Stimulated activated CD8-positive, alpha-beta memory T cell treated with anti-CD3 and anti-CD28 coated beads, Interleukin-7, amount 100 ng/mL, for 4 hours (primary cell): Measurements from ENCODE around the gene SPHKAP.
"Not testable (repeated sequence)": the region's sequence is repeated elsewhere in the genome, so short reads cannot be mapped to it uniquely, and the experiment has no call there.

Source experiments
- DNase-seq, 2 donors: peaks; one replicate each; pipeline ENCODE4 v3.0.0-alpha.2; 2020; ENCODE audit warnings: low read depth in 2 of 2

The SPHKAP gene

DNA sequence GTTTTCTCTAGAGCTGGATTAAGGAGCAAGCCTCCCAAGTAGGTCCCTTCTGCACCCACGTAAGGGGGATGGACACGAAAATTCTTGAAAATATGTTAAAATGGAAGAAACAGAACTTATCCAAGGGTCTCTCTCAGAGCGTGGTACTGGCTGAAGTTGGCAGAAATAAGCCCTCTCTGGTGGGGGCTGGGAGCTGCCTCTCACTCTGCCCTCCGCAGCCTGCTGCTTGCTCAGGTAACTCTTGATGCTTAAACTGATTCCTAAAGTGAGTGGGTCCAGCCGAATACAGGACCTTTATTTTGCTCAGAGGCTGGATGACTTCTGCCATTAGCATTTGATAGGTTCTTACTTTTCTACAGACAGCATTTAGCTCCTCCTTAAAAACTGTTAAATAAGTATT is 78.1 kb downstream of the SPHKAP start:
- DNase-seq: no peak

DNA sequence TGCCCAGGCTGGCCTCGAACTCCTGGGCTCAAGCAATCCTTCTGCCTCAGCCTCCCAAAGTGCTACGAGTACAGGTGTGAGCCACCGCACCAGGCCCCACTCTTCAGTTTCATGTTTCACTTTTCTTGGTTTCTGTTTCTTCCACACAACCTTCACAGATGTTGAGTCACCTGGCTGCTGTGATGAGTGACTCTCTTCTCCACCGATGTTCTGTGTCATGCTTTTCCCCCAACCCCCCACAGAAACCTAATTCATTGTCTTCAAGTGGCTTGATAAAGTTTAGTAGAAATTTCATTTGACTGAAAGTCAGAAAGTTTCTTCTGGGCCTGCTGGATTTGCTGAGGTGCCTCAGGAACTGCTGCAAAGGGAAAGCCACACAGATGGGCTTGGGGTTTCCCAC is 78.5 kb downstream of the SPHKAP start:
- no peak for DNase-seq

DNA sequence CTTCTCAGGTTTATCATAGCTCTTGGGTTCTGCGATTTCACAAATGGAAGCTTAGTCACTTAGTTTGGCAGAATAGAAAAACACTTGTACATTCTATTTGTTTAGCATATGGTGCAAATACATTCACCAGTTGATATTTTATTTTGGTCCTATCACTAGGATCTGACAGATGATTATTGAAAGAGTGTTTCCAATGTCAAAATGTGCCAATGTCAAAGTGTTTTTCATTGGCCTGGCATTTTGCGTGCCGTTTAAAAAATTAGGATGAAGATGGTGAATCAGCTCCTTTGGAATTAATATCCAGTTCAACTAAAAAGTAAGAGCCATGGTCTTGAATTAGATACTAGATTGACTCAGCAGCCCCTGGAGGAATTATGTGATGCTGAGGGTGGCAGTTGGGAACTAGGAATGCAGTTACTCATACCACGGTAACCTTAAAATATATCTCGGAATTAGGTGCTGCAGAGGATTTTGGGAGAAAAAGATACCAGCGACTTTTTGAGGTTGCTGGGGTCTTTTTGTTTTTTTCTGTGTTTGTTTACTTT is 87.0 kb downstream of the SPHKAP start:
- no peak for DNase-seq

DNA sequence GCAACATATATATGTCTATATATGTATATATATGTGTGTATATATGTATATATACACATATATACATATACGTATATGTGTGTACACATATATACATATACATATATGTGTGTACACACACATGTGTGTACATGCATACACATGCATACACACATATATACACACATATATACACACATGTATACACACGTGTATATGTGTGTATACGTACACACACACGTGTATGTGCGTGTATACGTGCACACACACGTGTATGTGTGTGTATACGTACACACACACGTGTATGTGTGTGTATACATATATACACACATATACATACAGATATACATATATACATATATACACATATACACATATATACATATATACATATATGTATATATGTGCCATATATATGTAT is 89.4 kb downstream of the SPHKAP start:
- no peak for DNase-seq

DNA sequence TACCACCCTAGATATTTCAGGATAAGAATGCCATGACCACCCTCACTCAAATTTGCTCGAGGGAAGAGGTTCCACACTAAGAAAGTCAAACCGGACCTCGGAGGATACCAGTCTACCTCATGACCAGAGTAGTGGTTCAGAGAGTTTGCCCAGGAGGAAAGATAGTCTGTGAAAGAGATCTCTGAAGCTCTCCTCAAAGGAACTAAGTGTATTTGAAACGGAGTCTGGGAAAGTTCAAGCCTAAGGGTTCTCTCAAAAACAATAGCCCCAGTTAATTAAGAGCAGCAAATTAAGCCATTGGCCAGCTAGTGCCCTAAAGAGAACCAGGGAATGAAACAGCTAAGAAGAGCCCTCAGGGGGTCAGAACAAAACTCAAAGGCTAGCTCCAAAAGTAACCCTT is 94.9 kb downstream of the SPHKAP start:
- DNase-seq: no peak

DNA sequence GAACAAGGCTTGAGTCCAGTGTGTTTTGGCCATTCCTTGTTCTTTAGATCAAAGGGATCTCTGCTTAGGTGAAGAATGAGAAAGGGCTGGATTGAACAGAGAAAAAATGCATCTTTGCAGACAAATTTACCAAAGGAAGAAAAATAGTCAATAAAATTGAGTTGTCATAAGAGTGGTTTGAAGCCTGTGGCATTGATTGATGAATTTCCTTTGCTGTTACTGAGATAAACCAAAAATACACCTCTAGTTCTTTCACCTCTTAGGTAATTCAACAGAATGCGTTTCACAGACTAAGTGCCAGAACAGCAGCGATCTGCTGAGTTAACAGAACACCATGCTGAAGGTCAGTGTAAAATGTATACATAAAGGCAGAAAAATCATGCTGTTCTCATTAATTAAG is 96.8 kb downstream of the SPHKAP start:
- DNase-seq: no peak

DNA sequence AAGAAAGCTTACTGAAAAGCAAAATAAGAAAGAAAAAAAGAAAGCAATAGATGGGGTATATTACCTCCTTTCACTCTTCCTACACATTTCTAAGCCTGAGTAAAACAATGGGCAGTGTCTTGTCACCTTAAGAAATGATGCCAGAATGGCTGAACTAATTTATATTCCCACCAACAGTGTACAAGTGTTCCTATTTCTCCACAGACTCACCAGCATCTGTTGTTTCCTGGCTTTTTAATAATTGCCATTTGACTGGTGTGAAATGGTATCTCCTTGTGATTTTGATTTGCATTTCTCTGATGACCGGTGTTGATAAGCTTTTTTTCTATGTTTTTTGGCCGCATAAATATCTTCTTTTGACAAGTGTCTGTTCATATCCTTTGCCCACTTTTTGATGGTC is 98.4 kb downstream of the SPHKAP start:
- no peak for DNase-seq

DNA sequence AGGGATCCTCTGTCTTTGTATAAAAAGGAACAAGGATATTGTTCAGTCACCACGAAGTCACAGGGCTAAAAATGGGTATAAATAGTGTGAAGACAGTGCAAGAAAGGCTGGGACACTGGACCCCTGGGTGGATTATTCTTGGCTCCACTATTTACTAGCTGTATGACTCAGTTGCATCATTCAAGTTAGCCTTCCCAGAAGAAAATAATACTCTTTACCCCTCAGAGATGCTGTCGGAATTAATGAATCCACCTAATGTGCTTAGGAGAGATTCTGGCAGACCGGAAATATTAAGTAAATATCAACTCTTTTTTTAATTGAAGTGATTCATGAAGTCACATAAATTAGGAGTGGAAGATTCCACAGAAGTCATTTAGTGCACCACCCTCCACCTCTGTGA is 98.9 kb downstream of the SPHKAP start:
- DNase-seq: no peak

DNA sequence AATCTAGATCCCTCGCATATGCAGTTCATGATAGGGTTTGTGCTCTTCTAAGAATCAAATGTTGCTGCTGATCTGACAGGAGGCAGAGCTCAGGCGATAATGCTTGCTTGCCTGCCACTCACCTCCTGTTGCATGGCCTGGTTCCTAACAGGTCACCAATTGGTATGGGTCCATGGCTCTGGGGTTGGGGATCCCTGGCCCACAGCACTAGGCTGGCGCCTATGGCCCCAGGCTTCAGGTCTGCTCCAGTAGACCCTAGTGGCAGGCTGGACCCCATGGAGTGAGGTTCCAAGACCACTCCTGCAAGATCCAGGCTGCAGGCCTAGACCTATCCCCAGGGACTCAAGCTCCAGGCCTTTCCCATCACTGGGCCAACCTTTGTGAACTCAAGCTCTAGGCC is 102.3 kb downstream of the SPHKAP start:
- no peak for DNase-seq

DNA sequence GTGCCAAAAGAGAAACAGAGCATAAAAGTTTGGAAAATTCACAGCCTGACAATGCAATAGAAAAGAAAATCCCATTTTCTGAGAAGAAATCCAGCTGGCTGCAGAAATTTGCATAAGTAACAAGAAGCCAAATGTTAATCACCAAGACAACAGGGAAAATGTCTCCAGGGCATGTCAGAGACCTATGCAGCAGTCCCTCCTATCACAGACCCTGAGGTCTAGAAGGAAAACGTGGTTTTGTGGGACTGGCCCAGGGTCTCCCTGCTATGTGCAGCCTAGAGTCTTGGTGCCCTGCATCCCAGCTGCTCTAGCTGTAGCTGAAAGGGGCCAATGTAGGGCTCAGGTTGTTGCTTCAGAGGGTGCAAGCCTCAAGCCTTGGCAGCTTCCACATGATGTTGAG is 104.8 kb downstream of the SPHKAP start:
- DNase-seq: not testable (repeated sequence)

DNA sequence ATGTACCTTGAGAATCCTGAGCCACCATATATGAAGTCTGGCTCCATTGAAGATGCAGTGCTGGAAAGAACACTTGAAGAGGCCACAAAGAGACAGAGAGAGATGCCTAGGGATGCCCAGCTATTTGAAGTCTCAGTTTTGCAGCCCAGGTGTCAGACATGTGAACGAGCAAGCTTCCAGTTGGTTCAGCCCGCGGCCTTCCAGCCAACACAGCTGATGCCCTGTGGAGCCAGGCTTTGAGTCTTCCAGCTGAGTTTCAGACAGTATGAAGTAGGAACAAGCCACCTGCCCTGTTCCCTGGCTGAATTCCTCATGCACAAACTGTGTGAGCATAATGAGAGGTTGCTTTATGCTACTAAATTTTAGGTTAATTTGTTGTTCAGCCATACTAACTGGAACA is 108.8 kb downstream of the SPHKAP start:
- DNase-seq: no peak

DNA sequence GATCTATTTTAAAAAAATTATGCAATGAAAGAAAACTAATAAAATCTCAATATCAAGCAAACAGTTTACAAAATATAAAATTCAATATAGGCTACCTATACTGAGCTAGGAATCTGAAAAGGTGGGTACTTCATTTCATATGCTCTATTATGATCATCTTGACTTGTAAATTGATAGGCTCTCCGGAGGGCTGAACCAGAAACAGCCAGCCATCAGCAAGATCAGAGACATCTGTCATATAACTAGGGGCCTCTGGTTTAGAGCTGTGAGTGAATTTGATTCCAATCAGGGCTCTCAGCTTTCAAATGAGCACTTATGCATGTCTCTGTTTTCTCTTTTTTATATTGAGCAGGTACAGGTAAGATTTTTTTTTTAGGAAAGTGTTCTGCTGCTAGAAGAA is 114.2 kb downstream of the SPHKAP start:
- DNase-seq: no peak

DNA sequence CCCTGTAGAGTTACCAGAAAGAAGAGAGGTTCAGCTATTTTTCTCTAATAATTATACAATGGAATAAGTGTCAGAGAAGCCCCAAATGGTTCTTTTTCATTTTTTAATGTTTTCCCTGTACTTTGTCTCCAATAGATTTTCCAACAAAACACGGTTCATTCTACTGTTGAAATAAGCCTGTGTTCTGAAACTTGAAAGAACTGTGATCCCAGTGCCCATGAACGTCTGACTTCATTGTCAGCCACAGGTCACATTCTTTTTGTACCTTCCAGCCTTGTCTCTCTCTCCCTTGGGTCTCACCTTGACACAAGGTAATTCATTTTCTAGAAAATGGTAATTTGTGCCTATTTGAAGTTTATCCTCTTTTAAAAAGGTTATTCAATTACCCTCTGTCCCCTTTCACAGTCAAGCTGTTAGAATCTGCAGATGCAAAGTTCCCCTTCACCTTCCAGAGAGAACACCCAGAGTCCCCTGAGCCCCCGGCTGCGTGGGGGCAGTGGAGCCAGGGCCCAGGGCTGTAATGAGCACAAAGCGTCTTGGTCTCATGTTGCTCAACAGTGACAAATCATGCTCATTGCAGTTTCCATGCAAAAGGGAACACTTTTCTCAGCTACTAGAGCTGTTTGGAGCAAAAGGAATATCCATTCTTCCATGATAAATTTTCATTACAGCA is 115.2 kb downstream of the SPHKAP start:
- no peak for DNase-seq

DNA sequence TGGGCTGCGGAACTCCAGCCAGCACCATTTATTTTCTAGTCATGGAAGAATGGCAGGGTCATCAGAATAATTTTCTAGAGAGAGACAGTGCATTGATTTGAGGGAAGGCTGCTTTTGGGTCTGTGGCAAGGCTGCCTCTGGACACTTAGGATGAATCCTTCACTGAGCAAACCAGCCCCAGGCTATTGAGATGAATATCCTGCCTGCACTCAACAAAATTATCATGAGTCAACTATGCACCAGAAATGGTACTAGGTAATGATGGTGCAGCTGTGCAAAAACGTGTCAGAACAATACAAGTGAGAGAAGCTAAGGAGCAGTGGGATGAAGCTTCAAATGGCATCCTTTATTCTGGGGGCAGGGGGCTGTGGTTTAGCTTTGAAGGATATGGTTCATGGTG is 115.8 kb downstream of the SPHKAP start:
- no peak for DNase-seq

DNA sequence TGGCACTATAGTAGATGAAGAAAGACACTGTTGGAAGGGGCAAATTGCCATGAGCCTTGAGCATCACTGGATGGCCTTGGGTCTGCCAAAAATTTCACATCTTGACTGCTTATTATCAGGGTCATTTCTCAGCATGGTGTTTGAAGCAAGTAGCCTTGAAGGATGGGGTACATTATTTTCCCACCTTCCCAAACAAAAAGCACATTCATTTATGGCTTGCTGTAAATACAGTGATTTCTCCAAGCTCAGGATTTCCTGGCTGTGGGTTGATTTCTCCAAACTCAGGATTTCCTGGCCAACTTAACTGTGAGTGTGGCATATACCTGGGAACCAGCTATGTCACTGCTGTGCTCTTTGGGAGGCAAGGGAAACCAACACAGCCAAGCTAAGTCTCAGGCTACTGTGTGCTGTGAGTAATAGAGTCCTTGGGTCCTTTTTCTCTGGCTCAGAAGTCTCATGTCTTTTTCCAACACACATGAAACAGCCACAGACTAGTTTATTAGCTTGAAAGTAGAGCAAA is 116.6 kb downstream of the SPHKAP start:
- no peak for DNase-seq

DNA sequence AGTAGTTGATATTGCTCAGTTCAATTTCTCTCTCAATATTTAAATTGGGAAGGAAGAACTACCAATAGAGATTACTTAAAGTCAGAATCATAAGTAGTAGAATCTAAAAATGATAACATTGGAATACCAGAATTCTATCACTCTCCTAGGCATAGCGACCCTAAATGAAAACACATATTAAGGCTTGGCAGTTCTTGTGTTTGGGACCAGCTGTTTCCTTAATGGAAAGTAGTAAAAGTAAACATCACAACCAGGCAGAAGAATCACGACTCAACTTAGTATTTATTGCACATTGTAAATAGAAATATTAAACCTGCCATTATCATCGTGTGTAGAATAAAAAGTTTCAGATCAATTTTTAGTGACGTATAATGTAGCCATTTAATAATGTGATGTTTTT is 117.5 kb downstream of the SPHKAP start:
- no peak for DNase-seq

DNA sequence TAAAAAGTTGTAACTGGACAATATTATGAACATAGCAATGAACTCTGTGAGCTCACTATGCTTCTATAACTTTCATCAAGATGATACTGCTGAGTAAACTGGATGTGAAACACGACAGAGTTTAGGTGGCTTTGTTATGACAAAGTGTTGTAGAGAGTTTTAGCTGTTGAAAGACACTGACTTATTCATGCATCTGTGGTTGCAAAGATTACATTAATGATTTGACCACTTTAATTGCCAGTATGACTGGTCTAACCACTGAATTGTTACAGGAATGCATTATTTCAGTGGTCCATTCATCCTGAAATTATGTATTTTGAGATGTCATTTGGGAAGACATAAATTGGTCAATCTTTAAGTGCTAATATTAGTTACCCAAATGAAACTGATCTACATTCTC is 117.9 kb downstream of the SPHKAP start:
- DNase-seq: no peak

DNA sequence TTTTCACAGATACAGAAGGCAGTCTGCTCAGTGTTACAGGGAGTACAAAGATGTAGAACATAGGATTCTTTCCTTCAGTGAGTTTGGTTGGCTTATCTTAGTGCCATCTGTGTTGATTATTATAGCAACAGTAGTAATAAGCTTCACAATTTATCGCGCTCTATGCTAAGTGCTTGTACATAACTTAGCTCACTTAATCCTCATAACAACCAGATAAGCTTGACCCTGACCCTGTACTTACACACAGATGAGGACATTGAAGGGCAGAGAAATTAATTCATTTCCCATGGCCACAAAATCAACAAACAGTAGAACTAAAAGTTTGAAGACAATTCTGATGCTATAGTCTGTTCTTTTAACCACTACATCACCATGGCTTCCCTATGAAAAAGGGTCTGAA is 121.8 kb downstream of the SPHKAP start:
- no peak for DNase-seq

DNA sequence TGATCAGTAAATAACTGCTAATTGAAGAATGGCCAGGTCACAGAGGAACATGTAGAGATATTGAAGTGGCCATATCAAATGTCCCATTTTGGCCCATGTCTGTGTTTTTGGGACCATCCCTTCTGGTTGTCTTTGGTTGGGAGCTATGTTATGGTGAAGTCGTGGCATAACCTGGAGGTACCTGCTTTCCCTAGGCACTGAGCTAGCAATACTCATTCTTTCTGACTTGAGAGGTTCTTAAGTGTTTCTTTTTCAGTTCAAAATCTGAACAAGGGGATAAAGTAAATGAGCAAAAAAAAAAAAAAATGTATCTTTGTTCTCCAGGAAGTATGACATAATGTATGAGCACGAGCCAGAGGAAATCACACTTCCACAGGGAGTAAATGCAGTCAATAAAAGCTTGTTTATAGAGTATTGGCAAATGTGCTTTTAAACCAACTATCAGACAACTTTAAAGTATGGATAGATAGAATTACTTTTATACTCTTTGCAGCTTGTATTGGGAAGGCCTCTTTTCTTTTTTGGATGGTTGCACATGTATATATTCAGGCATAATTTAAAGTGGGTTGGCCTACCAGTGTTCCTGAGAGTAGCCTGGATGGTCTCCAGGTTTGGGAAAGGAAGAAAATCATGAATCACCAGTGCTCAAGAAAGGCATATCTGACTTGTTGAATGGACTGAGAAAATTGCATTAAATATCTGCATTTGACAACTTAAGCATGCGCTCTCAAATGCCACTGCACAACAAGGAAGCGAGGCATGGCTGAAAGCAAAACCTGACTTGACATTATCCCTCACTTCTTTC is 125.0 kb downstream of the SPHKAP start:
- DNase-seq: no peak

DNA sequence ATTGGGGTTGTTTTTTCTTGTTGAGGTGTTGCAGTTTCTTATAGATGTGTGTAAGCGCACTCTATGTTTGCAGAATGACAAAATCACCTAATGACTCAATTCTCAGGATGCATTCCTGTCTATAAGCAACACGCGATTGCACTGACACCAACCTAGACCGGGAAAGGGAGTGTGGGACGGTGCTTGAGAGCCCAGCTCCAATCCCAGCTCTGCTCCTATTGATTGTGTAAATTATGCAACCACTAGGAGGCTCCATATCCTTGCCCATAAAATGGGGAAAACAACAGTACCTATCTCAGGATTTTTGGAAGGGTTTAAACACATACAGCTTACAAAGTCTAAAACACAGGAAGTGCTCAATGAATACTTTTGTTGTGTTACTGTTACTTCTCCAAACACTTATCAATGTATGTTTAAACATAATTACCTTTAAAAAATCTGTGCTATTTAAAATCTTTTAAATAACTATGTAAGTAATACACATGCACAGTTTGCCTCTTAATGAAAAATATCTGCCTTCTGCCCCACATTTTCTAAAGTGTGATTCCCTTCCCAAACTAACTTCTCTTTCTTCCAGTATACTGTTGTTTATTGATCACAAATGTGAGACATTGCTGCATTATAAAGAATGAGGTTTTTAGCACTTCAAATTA is 132.5 kb downstream of the SPHKAP start:
- DNase-seq: no peak

DNA sequence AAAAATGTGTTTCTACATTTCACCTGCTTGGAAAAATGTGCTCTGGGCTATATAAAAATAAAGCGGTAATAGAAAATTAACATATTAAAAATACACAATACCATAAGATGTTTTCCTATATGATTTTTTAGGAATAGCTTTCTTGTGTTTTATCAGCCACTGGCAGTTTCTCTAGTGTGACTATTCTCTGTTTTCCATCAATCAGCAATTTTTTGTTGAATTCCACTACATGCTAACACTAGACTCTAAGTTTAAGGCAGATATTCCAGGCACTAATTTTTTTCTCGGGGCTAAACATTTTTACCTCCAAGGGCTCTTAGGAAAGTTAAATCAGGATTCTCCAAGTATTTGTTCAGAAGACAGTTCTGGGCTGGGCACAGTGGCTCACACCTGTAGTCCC is 140.5 kb downstream of the SPHKAP start:
- no peak for DNase-seq

DNA sequence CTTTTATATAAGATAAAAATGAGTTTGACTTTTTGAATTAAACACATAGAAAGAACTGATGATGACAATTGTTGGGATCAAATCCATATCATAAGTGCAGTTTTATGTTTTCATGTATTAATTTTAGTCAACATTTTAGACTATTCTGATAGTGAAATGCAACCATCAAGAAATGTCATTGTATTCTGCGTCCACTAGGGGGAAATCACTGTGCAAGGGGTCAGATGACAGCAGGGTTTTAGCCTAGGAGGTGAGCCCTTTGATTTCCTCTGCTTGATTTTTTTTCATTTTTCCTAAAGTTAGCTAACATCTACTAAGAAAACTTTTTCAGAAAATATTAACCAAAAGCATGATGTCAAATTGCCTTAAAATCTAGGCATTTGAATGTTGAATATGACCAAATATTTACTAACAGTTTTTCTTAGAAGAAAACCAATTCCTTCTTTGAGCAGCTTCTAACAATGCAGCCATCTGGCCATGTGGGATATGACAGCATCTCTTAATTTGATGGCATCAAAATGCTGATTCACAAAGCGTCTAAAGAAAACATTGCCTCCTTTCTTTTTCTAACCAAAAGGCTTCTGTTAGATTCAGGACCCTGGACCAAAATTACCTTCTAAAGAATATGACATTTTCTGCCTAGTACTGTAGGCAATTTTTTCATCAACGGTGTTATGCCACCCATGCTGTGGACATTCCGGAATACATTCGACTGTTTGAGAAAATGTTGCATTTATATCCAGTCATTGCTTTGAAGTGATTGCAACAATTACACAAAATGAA is 141.5 kb downstream of the SPHKAP start:
- DNase-seq: no peak
